ENCODE results near the gene NODAL.
"Not testable (repeated sequence)": the region's sequence is repeated elsewhere in the genome, so short reads cannot be mapped to it uniquely, and the experiment has no call there.

NODAL gene

DNA sequence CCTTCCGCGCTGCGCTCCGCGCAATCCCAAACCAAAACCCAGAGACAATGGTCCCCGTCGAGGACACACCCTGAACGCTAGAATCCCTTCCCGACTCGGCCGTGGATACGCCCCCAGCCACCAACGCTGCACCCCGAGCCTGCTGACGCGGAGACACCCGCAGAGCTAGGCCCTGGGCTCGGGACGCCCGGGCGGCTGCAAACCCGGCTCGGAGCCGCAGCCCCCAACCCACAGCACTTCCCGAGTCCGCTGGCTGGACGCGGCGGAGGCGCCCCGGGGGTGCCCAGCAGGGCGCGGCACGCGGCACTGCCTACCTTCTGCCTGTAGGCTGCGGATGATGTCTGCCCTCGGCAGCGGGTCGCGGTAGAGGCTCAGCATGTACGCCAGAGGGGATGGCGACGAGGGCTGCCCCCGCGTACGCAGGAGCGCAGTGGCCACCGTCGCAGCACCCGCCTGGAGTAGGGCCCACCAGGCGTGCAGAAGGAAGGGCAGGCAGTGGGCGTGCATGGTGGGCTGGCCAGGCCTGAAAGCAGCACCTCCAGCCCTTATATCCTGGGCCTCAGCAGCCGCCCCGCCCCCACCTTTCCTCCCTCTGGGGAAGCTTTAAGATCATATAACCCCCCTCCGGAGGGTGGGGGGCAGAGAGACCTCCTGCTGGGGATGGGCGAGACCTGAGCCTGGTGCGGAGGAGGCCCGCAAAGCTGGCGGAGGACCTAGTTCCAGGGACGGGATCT is at the start of gene NODAL:
TSS of gene NODAL (minus strand) at position 521 of the 734 bp plus-strand sequence. CDS start at position 507, 14 bp downstream.
- no peak within 1 kb of the TSS for H3K9ac ChIP-seq (ENCODE audit: low read length)
- no peaks in the 10 kb centered on the region for H3F3A ChIP-seq (ENCODE audit: insufficient read depth)
- H3K27ac ChIP-seq (ENCODE audit: low read depth, low read length), result no peak within 1 kb of the TSS
- H3K27me3 ChIP-seq (ENCODE audit: low read length), result no peaks in the 10 kb centered on the region
- no peak for TF ChIP-seq EZH2phosphoT487 (conservative IDR thresholded peaks at IDR 0.05; ENCODE audit: low read length)
- TF ChIP-seq, protein P1, sequence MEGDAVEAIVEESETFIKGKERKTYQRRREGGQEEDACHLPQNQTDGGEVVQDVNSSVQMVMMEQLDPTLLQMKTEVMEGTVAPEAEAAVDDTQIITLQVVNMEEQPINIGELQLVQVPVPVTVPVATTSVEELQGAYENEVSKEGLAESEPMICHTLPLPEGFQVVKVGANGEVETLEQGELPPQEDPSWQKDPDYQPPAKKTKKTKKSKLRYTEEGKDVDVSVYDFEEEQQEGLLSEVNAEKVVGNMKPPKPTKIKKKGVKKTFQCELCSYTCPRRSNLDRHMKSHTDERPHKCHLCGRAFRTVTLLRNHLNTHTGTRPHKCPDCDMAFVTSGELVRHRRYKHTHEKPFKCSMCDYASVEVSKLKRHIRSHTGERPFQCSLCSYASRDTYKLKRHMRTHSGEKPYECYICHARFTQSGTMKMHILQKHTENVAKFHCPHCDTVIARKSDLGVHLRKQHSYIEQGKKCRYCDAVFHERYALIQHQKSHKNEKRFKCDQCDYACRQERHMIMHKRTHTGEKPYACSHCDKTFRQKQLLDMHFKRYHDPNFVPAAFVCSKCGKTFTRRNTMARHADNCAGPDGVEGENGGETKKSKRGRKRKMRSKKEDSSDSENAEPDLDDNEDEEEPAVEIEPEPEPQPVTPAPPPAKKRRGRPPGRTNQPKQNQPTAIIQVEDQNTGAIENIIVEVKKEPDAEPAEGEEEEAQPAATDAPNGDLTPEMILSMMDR (IDR thresholded peaks at IDR 0.05; ENCODE audit: insufficient read depth, low read length, poor library complexity, severe bottlenecking), result no peak
- H3K36me3 ChIP-seq (ENCODE audit: low read length), result no peaks in the 10 kb centered on the region
- no peaks in the 10 kb centered on the region for H3K9me2 ChIP-seq (replicated peaks; ENCODE audit: insufficient read depth, low read length)
- no peaks in the 10 kb centered on the region for H3K9me3 ChIP-seq (ENCODE audit: insufficient read depth, low read length)
- H4K20me1 ChIP-seq (ENCODE audit: low read depth, low read length), result no peaks in the 10 kb centered on the region
- H3K4me2 ChIP-seq (ENCODE audit: low read depth, low read length, poor library complexity, severe bottlenecking), result no peak within 1 kb of the TSS
- no peaks in the 10 kb centered on the region for H3K79me2 ChIP-seq (ENCODE audit: insufficient read depth, low read length)
- no peak within 1 kb of the TSS for H2AFZ ChIP-seq (ENCODE audit: low read depth, low read length, severe bottlenecking)
- no peak within 1 kb of the TSS for H3K4me3 ChIP-seq (ENCODE audit: insufficient read depth, low read length, poor library complexity, severe bottlenecking)

DNA sequence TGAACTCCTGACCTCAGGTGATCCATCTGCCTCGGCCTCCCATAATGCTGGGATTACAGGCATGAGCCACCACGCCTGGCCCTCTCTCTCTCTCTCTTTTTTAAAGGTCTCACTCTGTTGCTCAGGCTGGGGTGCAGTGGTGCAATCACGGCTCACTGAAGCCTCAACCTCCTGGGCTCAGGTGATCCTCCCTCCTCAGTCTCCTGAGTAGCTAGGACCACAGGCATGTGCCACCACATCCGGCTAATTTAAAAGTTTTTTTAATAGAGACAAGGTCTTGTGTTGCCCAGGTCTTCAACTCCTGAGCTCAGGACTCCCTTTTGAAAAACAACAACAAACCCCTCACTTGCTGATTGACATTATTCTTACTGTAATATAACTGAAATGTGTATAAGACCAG is 48.7 kb upstream of the NODAL start:
- TF ChIP-seq, protein P1 (IDR thresholded peaks at IDR 0.05; ENCODE audit: insufficient read depth, low read length, poor library complexity, severe bottlenecking), result no peak
- no peak for TF ChIP-seq EZH2phosphoT487 (conservative IDR thresholded peaks at IDR 0.05; ENCODE audit: low read length)
- Histone ChIP-seq H3K9ac (ENCODE audit: low read length) (peak overlapping the region; percentile 69), H3K4me3 (ENCODE audit: insufficient read depth, low read length, poor library complexity, severe bottlenecking) (peak overlapping the region; percentile 37), H3K79me2 (ENCODE audit: insufficient read depth, low read length) (peaks cover 74% of the 10 kb centered on the region), H4K20me1 (ENCODE audit: low read depth, low read length) (no peaks in the 10 kb centered on the region), H3K4me2 (ENCODE audit: low read depth, low read length, poor library complexity, severe bottlenecking) (peak overlapping the region; percentile 100), H3K9me3 (ENCODE audit: insufficient read depth, low read length) (no peaks in the 10 kb centered on the region), H3F3A (ENCODE audit: insufficient read depth) (peaks cover 83% of the 10 kb centered on the region), H2AFZ (ENCODE audit: low read depth, low read length, severe bottlenecking) (no peak overlapping the region), H3K27me3 (ENCODE audit: low read length) (no peaks in the 10 kb centered on the region), H3K27ac (ENCODE audit: low read depth, low read length) (peak overlapping the region; percentile 100), H3K9me2 (replicated peaks; ENCODE audit: insufficient read depth, low read length) (no peaks in the 10 kb centered on the region), H3K36me3 (ENCODE audit: low read length) (peaks cover 14% of the 10 kb centered on the region)

DNA sequence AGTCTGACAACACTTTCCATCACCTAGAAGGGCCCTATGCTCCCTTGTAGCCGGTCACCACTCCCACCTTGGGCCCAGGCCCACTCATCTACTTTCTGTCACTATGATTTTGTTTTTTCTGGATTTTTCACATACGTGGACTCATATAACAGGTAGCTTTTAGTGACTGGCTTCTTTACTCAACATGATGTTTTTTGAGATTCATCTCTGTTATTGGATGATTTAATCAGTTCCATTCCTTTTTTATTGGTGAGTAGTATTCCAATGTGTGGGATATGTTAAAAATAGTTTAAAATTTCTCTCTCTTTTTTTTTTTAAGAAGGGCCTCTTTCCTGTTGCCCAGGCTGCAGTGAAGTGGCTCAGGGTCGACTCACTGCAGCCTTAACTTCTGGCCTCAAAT is 46.3 kb upstream of the NODAL start:
- Histone ChIP-seq H3K9me3 (ENCODE audit: insufficient read depth, low read length) (no peaks in the 10 kb centered on the region), H3K79me2 (ENCODE audit: insufficient read depth, low read length) (peaks cover 65% of the 10 kb centered on the region)

DNA sequence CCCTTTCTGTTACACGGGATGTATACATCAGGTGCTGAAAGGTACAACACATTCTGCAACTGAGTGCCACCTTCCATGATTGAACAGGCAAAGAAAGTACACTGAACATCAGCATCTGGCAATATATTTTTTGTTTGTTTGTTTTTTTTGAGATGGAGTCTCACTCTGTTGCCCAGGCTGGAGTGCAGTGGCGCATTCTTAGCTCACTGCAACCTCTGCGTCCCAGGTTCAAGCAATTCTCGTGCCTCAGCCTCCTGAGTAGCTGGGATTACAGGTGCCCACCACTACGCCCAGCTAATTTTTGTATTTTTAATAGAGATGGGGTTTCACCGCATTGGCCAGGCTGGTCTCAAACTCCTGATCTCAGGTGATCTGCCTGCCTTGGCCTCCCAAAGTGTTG is 42.4 kb upstream of the NODAL start:
- H3K4me2 ChIP-seq (ENCODE audit: low read depth, low read length, poor library complexity, severe bottlenecking); H3K27me3 ChIP-seq (ENCODE audit: low read length): not testable (repeated sequence)

More for the DNA sequence above, 46.3 kb upstream of the NODAL start:
- Histone ChIP-seq H3K9ac (ENCODE audit: low read length) (no peak overlapping the region), H3K27ac (ENCODE audit: low read depth, low read length) (peak overlapping the region; percentile 100), H3K4me3 (ENCODE audit: insufficient read depth, low read length, poor library complexity, severe bottlenecking) (no peak overlapping the region), H3K9me2 (replicated peaks; ENCODE audit: insufficient read depth, low read length) (no peaks in the 10 kb centered on the region), H3F3A (ENCODE audit: insufficient read depth) (peaks cover 65% of the 10 kb centered on the region), H3K36me3 (ENCODE audit: low read length) (peaks cover 14% of the 10 kb centered on the region), H4K20me1 (ENCODE audit: low read depth, low read length) (no peaks in the 10 kb centered on the region), H3K4me2 (ENCODE audit: low read depth, low read length, poor library complexity, severe bottlenecking) (peak overlapping the region; percentile 100), H2AFZ (ENCODE audit: low read depth, low read length, severe bottlenecking) (no peak overlapping the region), H3K27me3 (ENCODE audit: low read length) (no peaks in the 10 kb centered on the region)
- TF ChIP-seq EZH2phosphoT487 (conservative IDR thresholded peaks at IDR 0.05; ENCODE audit: low read length), result no peak
- TF ChIP-seq, protein P1 (IDR thresholded peaks at IDR 0.05; ENCODE audit: insufficient read depth, low read length, poor library complexity, severe bottlenecking), result no peak

More for the DNA sequence above, 42.4 kb upstream of the NODAL start:
- Histone ChIP-seq H3F3A (ENCODE audit: insufficient read depth) (peaks cover 60% of the 10 kb centered on the region), H3K27ac (ENCODE audit: low read depth, low read length) (peak overlapping the region; percentile 96; the same call in 1 of the 2 replicates), H3K36me3 (ENCODE audit: low read length) (peaks cover 11% of the 10 kb centered on the region), H3K79me2 (ENCODE audit: insufficient read depth, low read length) (peaks cover 76% of the 10 kb centered on the region)
- H3K9me3 ChIP-seq (ENCODE audit: insufficient read depth, low read length); H3K9ac ChIP-seq (ENCODE audit: low read length); H4K20me1 ChIP-seq (ENCODE audit: low read depth, low read length); H2AFZ ChIP-seq (ENCODE audit: low read depth, low read length, severe bottlenecking); H3K4me3 ChIP-seq (ENCODE audit: insufficient read depth, low read length, poor library complexity, severe bottlenecking); H3K9me2 ChIP-seq (replicated peaks; ENCODE audit: insufficient read depth, low read length): not testable (repeated sequence)

All from SU-DHL-6 (cell line).